Middle frontal gyrus (tissue), 1 donor: ENCODE results near the gene CERCAM.
"Not testable (repeated sequence)": the region's sequence is repeated elsewhere in the genome, so short reads cannot be mapped to it uniquely, and the experiment has no call there.

Experiments used
- DNase-seq: peaks from one replicate; pipeline ENCODE4 v3.0.0-alpha.2; 2015; ENCODE audit warnings: low spot score; ENCODE audit errors: extremely low spot score

Gene CERCAM

GRCh38 chr9:128419061-128419925 lies 1.4 kb upstream of the CERCAM start:
- DNase-seq, result no peak

DNA sequence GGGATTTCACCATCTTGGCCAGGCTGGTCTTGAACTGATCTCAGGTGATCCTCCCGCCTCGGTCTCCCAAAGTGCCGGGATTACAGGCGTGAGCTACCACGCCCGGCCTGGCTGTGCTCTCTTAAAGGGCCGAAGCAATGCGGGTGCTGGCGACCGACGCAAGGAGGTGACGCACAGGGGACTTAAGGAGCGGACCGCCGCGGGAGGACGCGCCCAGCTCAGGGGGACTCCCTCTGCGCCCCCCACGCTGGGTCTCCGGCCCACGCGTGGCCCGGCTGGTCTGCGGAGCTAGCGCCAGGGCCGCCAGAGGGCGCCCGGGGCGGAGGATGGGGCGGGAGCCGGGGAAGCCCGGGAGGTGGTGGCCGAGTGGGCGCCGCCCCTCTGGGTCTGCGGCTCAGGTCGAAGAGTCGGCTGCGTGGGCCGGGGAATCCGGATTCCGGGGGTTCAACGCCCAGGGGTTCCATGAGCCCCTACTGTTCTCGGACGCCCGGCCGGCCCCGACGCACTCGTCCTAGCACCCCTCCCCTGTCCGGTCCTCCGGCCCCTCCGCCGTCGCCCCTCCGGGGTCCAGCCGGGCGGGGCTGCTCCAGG lies 502 bp upstream of the CERCAM start:
- no peak for DNase-seq

DNA sequence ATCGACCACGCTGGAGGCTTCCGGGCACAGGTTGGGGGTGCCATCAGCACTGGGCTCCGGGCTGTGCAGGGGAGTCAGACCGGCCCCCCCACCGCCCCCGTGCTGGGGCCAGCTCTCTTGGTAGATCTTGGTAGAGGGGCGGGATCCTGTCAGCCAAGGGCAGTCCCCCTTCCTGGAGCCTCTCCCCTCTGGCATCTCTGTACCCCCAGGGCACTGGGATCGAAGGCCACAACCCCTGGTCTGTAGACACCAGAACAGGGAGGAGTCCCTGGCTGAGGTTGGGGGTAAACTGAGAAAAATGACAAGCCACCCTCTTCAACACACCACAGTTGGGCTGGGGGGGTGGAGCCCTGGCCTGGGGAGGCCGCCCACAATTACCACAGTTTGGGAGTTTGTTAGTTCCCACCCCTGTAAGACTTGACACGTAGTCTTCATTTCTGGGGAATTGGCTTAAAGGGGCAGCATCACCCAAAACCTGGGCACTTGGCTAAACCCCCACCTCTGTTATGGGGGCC lies 882 bp downstream of the CERCAM start:
- DNase-seq, result no peak

- DNase-seq, result not testable (repeated sequence)
Measured at GRCh38 chr9:128422022-128422782, 1.5 kb downstream of the CERCAM start.

DNA sequence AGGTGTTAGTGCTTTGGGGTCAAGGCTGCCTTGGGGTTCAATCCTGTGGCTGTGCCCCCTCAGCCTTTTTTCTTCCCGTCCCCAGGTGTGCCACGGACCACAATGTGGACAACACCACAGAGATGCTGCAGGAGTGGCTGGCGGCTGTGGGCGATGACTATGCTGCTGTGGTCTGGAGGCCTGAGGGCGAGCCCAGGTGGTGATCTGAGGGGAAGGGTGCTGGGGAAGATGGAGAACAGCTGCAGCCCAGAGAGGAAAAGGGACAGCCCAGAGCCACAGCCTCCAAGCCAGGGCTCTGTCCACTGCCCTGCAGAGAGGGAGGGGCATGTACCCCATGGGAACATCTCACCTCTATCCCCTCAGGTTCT lies 2.1 kb downstream of the CERCAM start:
- DNase-seq, result no peak

GRCh38 chr9:128423356-128423755 lies 2.7 kb downstream of the CERCAM start:
- DNase-seq, result not testable (repeated sequence)

DNA sequence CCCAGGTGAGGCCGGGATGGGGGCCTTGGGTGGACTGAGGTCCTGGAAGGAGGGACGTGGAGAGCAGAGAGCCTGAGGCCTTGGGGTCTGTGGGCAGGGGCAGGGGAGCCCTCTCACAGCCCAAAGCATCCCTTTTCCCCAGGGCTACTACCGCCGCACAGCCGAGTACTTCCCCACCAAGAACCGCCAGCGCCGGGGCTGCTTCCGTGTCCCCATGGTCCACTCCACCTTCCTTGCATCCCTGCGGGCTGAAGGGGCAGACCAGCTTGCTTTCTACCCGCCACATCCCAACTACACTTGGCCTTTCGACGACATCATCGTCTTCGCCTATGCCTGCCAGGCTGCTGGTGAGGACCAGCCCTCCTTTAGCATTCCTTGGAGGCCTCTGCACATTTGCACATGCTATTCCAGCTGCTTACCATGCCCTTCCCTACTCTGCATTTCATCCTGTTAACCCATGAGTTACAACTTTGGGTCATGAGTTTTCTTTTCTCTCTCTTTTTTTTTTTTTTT lies 3.7 kb downstream of the CERCAM start:
- no peak for DNase-seq

GRCh38 chr9:128428644-128429512 lies 8.2 kb downstream of the CERCAM start:
- no peak for DNase-seq

DNA sequence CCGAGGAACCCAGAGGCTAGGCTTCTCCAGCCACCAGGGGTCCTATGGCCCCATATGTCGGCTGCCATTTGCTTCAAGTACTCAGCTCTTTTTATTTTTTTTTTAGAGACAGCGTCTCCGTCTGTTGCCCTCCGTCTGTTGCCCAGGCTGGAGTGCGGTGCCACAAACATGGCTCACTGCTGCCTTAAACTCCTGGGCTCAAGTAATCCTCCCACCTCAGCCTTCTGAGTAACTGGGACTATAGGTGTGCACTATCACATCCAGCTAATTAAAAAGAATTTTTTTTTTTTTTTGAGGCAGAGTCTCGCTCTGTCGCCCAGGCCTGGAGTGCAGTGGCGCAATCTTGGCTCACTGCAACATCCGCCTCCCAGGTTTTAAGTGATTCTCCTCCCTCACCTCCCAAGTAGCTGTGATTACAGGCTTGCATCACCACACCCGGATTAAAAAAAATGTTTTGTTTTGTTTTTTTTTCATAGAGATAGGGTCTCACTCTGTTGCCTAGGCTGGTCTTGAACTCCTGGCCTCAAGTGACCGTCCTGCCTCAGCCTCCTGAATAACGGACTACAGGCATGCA lies 8.9 kb downstream of the CERCAM start:
- DNase-seq, result no peak

- DNase-seq, result no peak
Measured at GRCh38 chr9:128431207-128431606, 10.6 kb downstream of the CERCAM start.

DNA sequence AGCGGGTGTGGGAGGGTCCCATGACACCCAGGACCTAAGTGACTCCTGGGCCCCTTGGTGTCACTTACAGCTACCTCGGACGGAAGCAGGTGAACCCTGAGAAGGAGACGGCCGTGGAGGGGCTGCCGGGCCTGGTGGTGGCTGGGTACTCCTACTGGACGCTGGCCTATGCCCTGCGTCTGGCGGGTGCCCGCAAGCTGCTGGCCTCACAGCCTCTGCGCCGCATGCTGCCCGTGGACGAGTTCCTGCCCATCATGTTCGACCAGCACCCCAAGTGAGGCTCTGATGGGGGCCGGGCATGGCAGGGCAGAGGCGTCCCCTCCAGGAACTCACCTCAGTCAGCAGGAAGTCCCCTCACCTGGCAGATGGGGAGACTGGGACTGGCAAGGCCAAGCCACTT lies 13.7 kb downstream of the CERCAM start:
- no peak for DNase-seq

DNA sequence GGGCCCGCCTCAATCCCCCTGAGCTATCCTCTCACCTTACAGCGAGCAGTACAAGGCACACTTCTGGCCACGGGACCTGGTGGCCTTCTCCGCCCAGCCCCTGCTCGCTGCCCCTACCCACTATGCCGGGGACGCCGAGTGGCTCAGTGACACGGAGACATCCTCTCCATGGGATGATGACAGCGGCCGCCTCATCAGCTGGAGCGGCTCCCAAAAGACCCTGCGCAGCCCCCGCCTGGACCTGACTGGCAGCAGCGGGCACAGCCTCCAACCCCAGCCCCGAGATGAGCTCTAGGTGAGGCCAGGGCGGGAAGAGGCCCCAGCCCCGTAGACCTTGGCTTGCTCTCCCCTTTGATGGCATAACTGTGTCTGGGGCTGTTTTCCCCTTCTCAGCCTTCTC lies 15.0 kb downstream of the CERCAM start:
- no peak for DNase-seq

- DNase-seq, result no peak
Measured at GRCh38 chr9:128438343-128439109, 17.9 kb downstream of the CERCAM start.

DNA sequence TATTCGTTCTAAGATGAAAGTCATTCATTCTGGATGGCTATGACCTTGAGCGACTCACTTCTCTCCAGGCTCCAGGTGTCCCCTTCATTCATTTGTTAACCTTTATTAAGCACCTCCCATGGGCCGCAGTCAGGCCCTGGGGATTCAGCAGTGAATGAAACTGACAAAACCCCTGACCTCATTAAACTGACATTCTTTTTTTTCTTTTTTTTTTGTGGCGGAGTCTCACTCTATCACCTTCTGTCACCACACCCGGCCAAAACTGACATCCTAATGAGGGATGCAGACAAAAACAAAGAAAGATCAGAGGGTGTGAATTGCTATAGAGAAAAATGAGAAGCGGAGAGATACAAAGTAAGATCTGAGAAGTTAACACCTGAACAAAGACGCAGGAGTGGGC lies 18.6 kb downstream of the CERCAM start:
- DNase-seq, result no peak

- DNase-seq, result no peak
Measured at GRCh38 chr9:128442150-128442549, 21.5 kb downstream of the CERCAM start.

DNA sequence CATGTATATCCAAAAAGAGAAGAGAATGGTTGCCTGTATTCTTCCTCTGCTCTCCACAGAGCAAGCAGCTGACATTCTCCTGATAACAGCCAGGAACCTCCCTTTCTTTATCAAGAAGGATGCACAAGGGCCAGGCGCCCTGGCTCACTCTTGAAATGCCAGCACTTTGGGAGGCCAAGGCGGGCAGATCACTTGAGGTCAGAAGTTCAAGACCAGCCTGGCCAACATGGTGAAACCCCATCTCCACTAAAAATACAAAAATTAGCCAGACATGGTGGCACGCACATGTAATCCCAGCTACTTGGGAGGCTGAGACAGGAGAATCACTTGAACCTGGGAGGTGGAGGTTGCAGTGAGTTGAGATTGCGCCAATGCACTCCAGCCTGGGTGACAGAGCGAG lies 25.8 kb downstream of the CERCAM start:
- DNase-seq, result not testable (repeated sequence)

DNA sequence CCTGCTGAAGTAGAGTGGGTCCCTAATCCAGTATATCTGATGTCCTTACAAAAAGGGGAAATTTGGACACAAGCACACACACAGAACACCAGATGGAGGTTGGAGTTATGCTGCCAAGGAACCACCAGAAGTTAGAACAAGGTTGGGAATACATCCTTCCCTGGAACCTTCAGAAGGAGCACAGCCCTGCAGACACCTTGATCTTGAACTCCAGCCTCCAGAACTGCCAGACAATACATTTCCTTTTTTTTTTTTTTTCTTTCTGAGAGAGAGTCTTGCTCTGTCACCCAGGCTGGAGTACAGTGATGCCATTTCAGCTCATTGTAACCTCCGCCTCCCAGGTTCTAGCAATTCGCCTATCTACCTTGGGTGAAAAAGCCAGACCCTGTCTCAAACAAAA lies 28.1 kb downstream of the CERCAM start:
- no peak for DNase-seq

- DNase-seq, result no peak
Measured at GRCh38 chr9:128454991-128455390, 34.3 kb downstream of the CERCAM start.

DNA sequence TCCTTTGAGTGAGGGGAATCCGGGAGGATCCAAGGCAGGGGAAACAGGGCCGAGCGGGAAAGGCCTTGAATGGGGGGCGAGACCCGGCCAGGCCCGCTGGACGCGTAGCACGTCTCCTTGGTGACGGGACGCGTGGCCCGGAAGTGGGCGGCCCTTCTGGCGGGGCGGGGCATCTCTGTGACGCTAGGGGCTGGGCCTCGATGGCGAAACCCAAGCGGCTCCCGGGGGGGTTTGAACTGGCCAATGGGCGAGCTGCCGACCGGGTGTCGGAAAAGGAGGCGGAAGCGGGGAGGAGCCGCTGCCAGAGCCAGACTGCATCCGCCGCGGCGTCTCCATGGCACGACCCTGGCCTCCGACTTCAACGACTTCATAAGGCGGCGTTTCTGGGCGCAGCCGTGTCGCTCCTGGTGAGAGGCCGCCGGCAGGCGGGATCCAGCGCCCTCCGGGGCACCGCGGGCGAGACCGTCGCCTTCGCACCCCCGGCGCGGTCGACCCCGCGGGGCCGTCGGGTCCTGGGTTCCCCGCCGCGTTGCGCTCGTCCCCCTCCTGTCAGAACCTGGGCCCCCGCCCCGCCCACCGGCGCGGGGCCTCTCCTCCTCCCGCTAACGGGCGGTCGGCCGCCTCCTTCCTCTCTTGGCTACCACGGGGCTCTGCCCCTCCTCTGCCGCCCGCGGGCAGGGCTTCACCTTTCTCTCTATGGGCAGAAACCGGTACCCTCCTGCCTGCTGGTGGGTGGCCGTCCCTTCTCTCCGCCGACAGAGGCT lies 35.4 kb downstream of the CERCAM start, which contains the start of gene ODF2:
TSS of gene ODF2 (plus strand) at position 158 of the 764 bp plus-strand sequence. CDS start at position 244, 86 bp downstream.
- peak; percentile 93 for DNase-seq
